Astrocyte (in vitro differentiated cells and primary cell): ENCODE results near the gene NEMP2. TPM values are rescaled to one million over a fixed set of nuclear protein-coding genes. Genes with fewer than 3 reads are reported as not detected.

Experiments used
- DNase-seq: peaks from one replicate; pipeline ENCODE4 v3.0.0-alpha.2; 2010; ENCODE audit warnings: low read depth
- FAIRE-seq: peaks from 2 replicates; lab custom pipeline; 2011; peaks lifted over from hg19 to GRCh38; lab: Jason Lieb, UNC
- H2AFZ ChIP-seq: 2 replicates; pipeline ENCODE4 v1.6.0; 2012; ENCODE audit warnings: low read depth, low read length, inconsistent platforms
- H3K27ac ChIP-seq: 2 replicates; pipeline ENCODE4 v1.5.1; 2011; ENCODE audit warnings: low read depth, low read length, inconsistent platforms
- H3K27me3 ChIP-seq: 2 replicates; pipeline ENCODE4 v1.6.0; 2011; ENCODE audit warnings: low read length, inconsistent platforms; ENCODE audit not compliant: insufficient read depth
- H3K36me3 ChIP-seq: 2 replicates; pipeline ENCODE4 v1.5.1; 2011; ENCODE audit warnings: low read length, inconsistent platforms; ENCODE audit not compliant: insufficient read depth
- H3K4me1 ChIP-seq: 2 replicates; pipeline ENCODE4 v1.5.1; 2011; ENCODE audit warnings: low read length, inconsistent platforms; ENCODE audit not compliant: insufficient read depth
- H3K4me2 ChIP-seq: 2 replicates; pipeline ENCODE4 v1.6.0; 2012; ENCODE audit warnings: low read length, inconsistent platforms
- H3K4me3 ChIP-seq: 2 replicates; pipeline ENCODE4 v1.5.1; 2011; ENCODE audit warnings: low read depth, mild to moderate bottlenecking, low read length, inconsistent platforms; ENCODE audit not compliant: insufficient read depth
- H3K79me2 ChIP-seq: 2 replicates; pipeline ENCODE4 v1.6.0; 2012; ENCODE audit warnings: mild to moderate bottlenecking, low read length, inconsistent platforms; ENCODE audit not compliant: insufficient read depth
- H3K9ac ChIP-seq: 2 replicates; pipeline ENCODE4 v1.6.0; 2012; ENCODE audit warnings: mild to moderate bottlenecking, low read length, inconsistent platforms
- H3K9me3 ChIP-seq: 2 replicates; pipeline ENCODE4 v1.5.1; 2012; ENCODE audit warnings: low read depth, mild to moderate bottlenecking, low read length, inconsistent platforms; ENCODE audit not compliant: insufficient read depth
- H4K20me1 ChIP-seq: 2 replicates; pipeline ENCODE4 v1.6.0; 2012; ENCODE audit warnings: low read length, inconsistent platforms; ENCODE audit not compliant: insufficient read depth
- H3K27ac Mint-ChIP-seq: one replicate; pipeline ENCODE4 v1.8.0; 2021; ENCODE audit warnings: mild to moderate bottlenecking, mixed read lengths; ENCODE audit not compliant: unreplicated experiment
- H3K27me3 Mint-ChIP-seq: one replicate; pipeline ENCODE4 v1.8.0; 2021; ENCODE audit warnings: low read depth, mixed read lengths; ENCODE audit not compliant: unreplicated experiment
- H3K36me3 Mint-ChIP-seq: one replicate; pipeline ENCODE4 v1.8.0; 2021; ENCODE audit warnings: low read depth, mixed read lengths; ENCODE audit not compliant: unreplicated experiment
- H3K4me1 Mint-ChIP-seq: one replicate; pipeline ENCODE4 v1.8.0; 2021; ENCODE audit warnings: low read depth, mixed read lengths; ENCODE audit not compliant: unreplicated experiment
- H3K4me3 Mint-ChIP-seq: one replicate; pipeline ENCODE4 v1.8.0; 2021; ENCODE audit warnings: mild to moderate bottlenecking, moderate library complexity, mixed read lengths; ENCODE audit not compliant: unreplicated experiment
- H3K9me3 Mint-ChIP-seq: one replicate; pipeline ENCODE4 v1.8.0; 2021; ENCODE audit warnings: mild to moderate bottlenecking, mixed read lengths; ENCODE audit not compliant: unreplicated experiment
- CTCF ChIP-seq: IDR thresholded peaks from 2 replicates; pipeline ENCODE4 v1.5.1; 2011; ENCODE audit warnings: low read depth, mild to moderate bottlenecking, inconsistent platforms, low read length, moderate library complexity; ENCODE audit not compliant: insufficient read depth
- EZH2 ChIP-seq: IDR thresholded peaks from 2 replicates; pipeline ENCODE4 v1.6.1; 2012; ENCODE audit warnings: mild to moderate bottlenecking, low read length, inconsistent platforms; ENCODE audit not compliant: insufficient read depth
- total RNA-seq: library from RNA; stranded (reverse); gene quantifications from 2 replicates; pipeline ENCODE4 v1.2.1, GENCODE V29; 2021

The NEMP2 gene
- total RNA-seq, 1 donor from 2014 or later = 2.7 TPM

GRCh38 chr2:190530248-190530900 lies 4.1 kb downstream of the NEMP2 start:
- Histone ChIP-seq H3K27ac (no peak overlapping the region), H3K27me3 (no peaks in the 10 kb centered on the region), H3K4me1 (peaks cover 20% of the 10 kb centered on the region), H3K4me3 (no peak overlapping the region), H3K4me2 (no peak overlapping the region), H3K79me2 (no peaks in the 10 kb centered on the region), H3K9ac (no peak overlapping the region), H3K9me3 (no peaks in the 10 kb centered on the region), H2AFZ (no peak overlapping the region), H4K20me1 (no peaks in the 10 kb centered on the region), H3K36me3 (no peaks in the 10 kb centered on the region)
- Mint-ChIP-seq H3K27me3 (no peaks in the 10 kb centered on the region), H3K27ac (no peak overlapping the region), H3K36me3 (peaks cover 2% of the 10 kb centered on the region), H3K4me3 (no peak overlapping the region), H3K9me3 (no peaks in the 10 kb centered on the region), H3K4me1 (peaks cover 8% of the 10 kb centered on the region)
- no peak for TF ChIP-seq EZH2
- no peak for TF ChIP-seq CTCF
- FAIRE-seq = no peak
- peak; percentile 94 for DNase-seq

GRCh38 chr2:190529486-190530247 lies 4.9 kb downstream of the NEMP2 start:
- Mint-ChIP-seq H3K27ac (no peak overlapping the region), H3K9me3 (no peaks in the 10 kb centered on the region), H3K27me3 (no peaks in the 10 kb centered on the region), H3K36me3 (no peaks in the 10 kb centered on the region), H3K4me1 (peaks cover 8% of the 10 kb centered on the region), H3K4me3 (no peak overlapping the region)
- Histone ChIP-seq H3K4me3 (no peak overlapping the region), H4K20me1 (no peaks in the 10 kb centered on the region), H2AFZ (no peak overlapping the region), H3K27ac (no peak overlapping the region), H3K9ac (no peak overlapping the region), H3K27me3 (no peaks in the 10 kb centered on the region), H3K4me2 (no peak overlapping the region), H3K36me3 (no peaks in the 10 kb centered on the region), H3K9me3 (no peaks in the 10 kb centered on the region), H3K4me1 (peaks cover 14% of the 10 kb centered on the region), H3K79me2 (no peaks in the 10 kb centered on the region)
- TF ChIP-seq EZH2 (no peak), CTCF (no peak)
- no peak for FAIRE-seq
- no peak for DNase-seq
